HEK293 (cell line): Measurements from ENCODE around the gene ZCCHC7.

Experiments used
- CTCF ChIA-PET: fragments of 350-600 bp; formaldehyde crosslinking; extraction: SDS; loops from one replicate; lab custom pipeline; 2021; ENCODE audit warnings: antibody characterized with exemption; lab: Yijun Ruan, JAX
- POLR2A ChIA-PET: fragments of 300-600 bp; formaldehyde crosslinking; extraction: SDS; loops from one replicate; lab custom pipeline; 2020; ENCODE audit warnings: antibody characterized with exemption, inconsistent platforms; lab: Yijun Ruan, JAX
- H3K27ac ChIP-seq: fragments of 200-500 bp; sonication (Bioruptor generic); 2 replicates; pipeline ENCODE4 v1.5.1; 2014; ENCODE audit warnings: low read depth, low read length, control low read depth, inconsistent platforms; ENCODE audit errors: extremely low read depth
- H3K36me3 ChIP-seq, 2 experiments: fragments of 200-500 bp in 1 of 2; sonication (Bioruptor generic) in 1 of 2; 1 replicate in 1 of 2; 2 replicates in 1 of 2; pipeline ENCODE4 v1.5.1; 2014 to 2017; ENCODE audit warnings: inconsistent platforms in 2 of 2, low read length in 2 of 2; ENCODE audit not compliant: control insufficient read depth in 2 of 2, insufficient read depth in 1 of 2
- H3K4me1 ChIP-seq: fragments of 200-500 bp; sonication (Bioruptor generic); 2 replicates; pipeline ENCODE4 v1.5.1; 2014; ENCODE audit warnings: mild to moderate bottlenecking, low read length, inconsistent platforms; ENCODE audit not compliant: control insufficient read depth, insufficient read depth
- H3K4me3 ChIP-seq: 2 replicates; pipeline ENCODE4 v1.5.1; 2011; ENCODE audit warnings: low read depth, mild to moderate bottlenecking, control low read depth, low read length, moderate library complexity
- H3K9me3 ChIP-seq: fragments of 200-500 bp; sonication (Bioruptor generic); 2 replicates; pipeline ENCODE4 v1.5.1; 2014; ENCODE audit warnings: low read depth, low read length, inconsistent platforms; ENCODE audit not compliant: control insufficient read depth, insufficient read depth
- BCL6B ChIP-seq: fragments of 450-650 bp; formaldehyde crosslinking; IDR thresholded peaks from 2 replicates; pipeline ENCODE4 v1.5.1; 2017; ENCODE audit warnings: missing biosample characterization, missing genetic modification characterization
- GLI2 ChIP-seq: fragments of 450-650 bp; formaldehyde crosslinking; IDR thresholded peaks from 2 replicates; pipeline ENCODE4; 2017; ENCODE audit warnings: missing biosample characterization, missing genetic modification characterization, low read depth, borderline replicate concordance
- PRDM1 ChIP-seq: fragments of 450-650 bp; formaldehyde crosslinking; IDR thresholded peaks from 2 replicates; pipeline ENCODE4; 2016; ENCODE audit warnings: missing biosample characterization, missing genetic modification characterization
- SALL2 ChIP-seq: fragments of 450-650 bp; formaldehyde crosslinking; IDR thresholded peaks from 2 replicates; pipeline ENCODE4 v1.5.0; 2017; ENCODE audit warnings: missing biosample characterization, mild to moderate bottlenecking, missing genetic modification characterization, borderline replicate concordance
- TRIM28 ChIP-seq: IDR thresholded peaks from 2 replicates; pipeline ENCODE4 v1.6.1; 2011; ENCODE audit warnings: low read length, control low read depth, borderline replicate concordance
- TSHZ1 ChIP-seq: fragments of 450-650 bp; formaldehyde crosslinking; IDR thresholded peaks from 2 replicates; pipeline ENCODE4 v1.5.1; 2016; ENCODE audit warnings: missing biosample characterization, missing genetic modification characterization, borderline replicate concordance
- YY1 ChIP-seq: fragments of 450-650 bp; formaldehyde crosslinking; IDR thresholded peaks from 2 replicates; pipeline ENCODE4 v1.5.1; 2018; ENCODE audit warnings: missing biosample characterization, missing genetic modification characterization
- ZBTB1 ChIP-seq: fragments of 450-650 bp; formaldehyde crosslinking; IDR thresholded peaks from 2 replicates; pipeline ENCODE4 v1.5.1; 2016; ENCODE audit warnings: missing biosample characterization, missing genetic modification characterization
- ZNF324 ChIP-seq: fragments of 450-650 bp; formaldehyde crosslinking; IDR thresholded peaks from 2 replicates; pipeline ENCODE4 v1.5.1; 2016; ENCODE audit warnings: missing biosample characterization, missing genetic modification characterization
- ZNF394 ChIP-seq: fragments of 450-650 bp; formaldehyde crosslinking; IDR thresholded peaks from 2 replicates; pipeline ENCODE4 v1.5.1; 2016; ENCODE audit warnings: missing biosample characterization, missing genetic modification characterization, mild to moderate bottlenecking, moderate library complexity, borderline replicate concordance
- ZNF514 ChIP-seq: fragments of 450-650 bp; formaldehyde crosslinking; IDR thresholded peaks from 2 replicates; pipeline ENCODE4 v1.5.1; 2016; ENCODE audit warnings: missing biosample characterization, missing genetic modification characterization
- ZNF521 ChIP-seq: fragments of 450-650 bp; formaldehyde crosslinking; IDR thresholded peaks from 2 replicates; pipeline ENCODE4 v1.5.1; 2017; ENCODE audit warnings: missing biosample characterization, mild to moderate bottlenecking, missing genetic modification characterization
- ZNF560 ChIP-seq: fragments of 450-650 bp; formaldehyde crosslinking; IDR thresholded peaks from 2 replicates; pipeline ENCODE4 v1.5.1; 2017; ENCODE audit warnings: missing biosample characterization, missing genetic modification characterization, borderline replicate concordance
- ZNF677 ChIP-seq: fragments of 450-650 bp; IDR thresholded peaks from 2 replicates; pipeline ENCODE4 v1.5.0; 2018; ENCODE audit warnings: missing biosample characterization, mild to moderate bottlenecking, missing genetic modification characterization, moderate library complexity
- ZSCAN23 ChIP-seq: fragments of 450-650 bp; formaldehyde crosslinking; IDR thresholded peaks from 2 replicates; pipeline ENCODE4 v1.5.1; 2016; ENCODE audit warnings: missing biosample characterization, missing genetic modification characterization
- TF ChIP-seq, protein P1 (sequence below): fragments of 450-650 bp; IDR thresholded peaks from 2 replicates; pipeline ENCODE4 v1.5.1; 2018; ENCODE audit warnings: missing biosample characterization, missing genetic modification characterization

The ZCCHC7 gene

GRCh38 chr9:37248651-37249163, 128.3 kb downstream of the ZCCHC7 start (continued):
- TF ChIP-seq TSHZ1 (tag by site-specific recombination): no peak
- no peak for TF ChIP-seq YY1 (tag by site-specific recombination)
- no peak for TF ChIP-seq GLI2 (tag by site-specific recombination)
- TF ChIP-seq BCL6B: no peak
- TF ChIP-seq ZNF394 (tag by site-specific recombination): no peak
- no peak for TF ChIP-seq ZNF560 (tag by site-specific recombination)
- TF ChIP-seq SALL2 (tag by site-specific recombination): no peak
- TF ChIP-seq ZNF514: no peak
- TF ChIP-seq, protein P1, sequence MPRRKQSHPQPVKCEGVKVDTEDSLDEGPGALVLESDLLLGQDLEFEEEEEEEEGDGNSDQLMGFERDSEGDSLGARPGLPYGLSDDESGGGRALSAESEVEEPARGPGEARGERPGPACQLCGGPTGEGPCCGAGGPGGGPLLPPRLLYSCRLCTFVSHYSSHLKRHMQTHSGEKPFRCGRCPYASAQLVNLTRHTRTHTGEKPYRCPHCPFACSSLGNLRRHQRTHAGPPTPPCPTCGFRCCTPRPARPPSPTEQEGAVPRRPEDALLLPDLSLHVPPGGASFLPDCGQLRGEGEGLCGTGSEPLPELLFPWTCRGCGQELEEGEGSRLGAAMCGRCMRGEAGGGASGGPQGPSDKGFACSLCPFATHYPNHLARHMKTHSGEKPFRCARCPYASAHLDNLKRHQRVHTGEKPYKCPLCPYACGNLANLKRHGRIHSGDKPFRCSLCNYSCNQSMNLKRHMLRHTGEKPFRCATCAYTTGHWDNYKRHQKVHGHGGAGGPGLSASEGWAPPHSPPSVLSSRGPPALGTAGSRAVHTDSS (tag by site-specific recombination): no peak
- TF ChIP-seq ZNF521 (tag by site-specific recombination): no peak
- no peak for TF ChIP-seq ZBTB1 (tag by site-specific recombination)
- no peak for TF ChIP-seq TRIM28
- TF ChIP-seq ZNF324 (tag by site-specific recombination): no peak

GRCh38 chr9:37251452-37251851, 131.1 kb downstream of the ZCCHC7 start:
- Histone ChIP-seq H3K36me3 (no peaks in the 10 kb centered on the region), H3K9me3 (no peaks in the 10 kb centered on the region), H3K27ac (no peak overlapping the region), H3K4me3 (no peak overlapping the region), H3K4me1 (no peaks in the 10 kb centered on the region)
- POLR2A ChIA-PET: no interaction called here
- TF ChIP-seq PRDM1 (tag by site-specific recombination) (0 out of 2 replicates have a peak, but pooled peaks have one; percentile 26), ZNF677 (tag by site-specific recombination) (no peak)
- CTCF ChIA-PET: interaction anchor here (0.9 kb wide), 1 partner anchor 256 kb away, joined by 3 read pairs; no protein-coding TSS in a partner anchor

DNA sequence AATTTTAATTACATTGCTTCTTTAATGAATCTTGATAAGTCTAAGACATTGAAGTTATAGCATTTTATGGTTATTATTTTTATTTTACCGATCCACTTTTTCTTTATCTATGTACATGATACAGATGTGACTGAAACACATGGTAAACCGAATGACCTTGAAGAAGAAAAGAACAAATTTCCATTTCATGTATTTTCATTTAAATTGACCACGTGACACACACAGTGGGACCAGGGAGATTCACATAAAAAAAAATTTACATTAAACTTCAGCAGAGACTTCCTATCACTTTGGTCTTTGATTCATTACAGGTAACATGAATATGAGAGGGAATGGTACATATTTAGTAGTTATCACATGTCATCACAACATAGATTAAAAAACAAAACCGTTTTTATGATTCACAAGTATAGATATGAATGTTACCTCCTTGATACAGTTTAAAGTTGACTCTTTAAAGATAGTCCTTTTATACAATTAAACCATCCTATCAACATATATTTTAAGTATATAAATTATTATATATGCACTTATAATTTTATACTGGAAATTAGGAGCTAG, 133.1 kb downstream of the ZCCHC7 start:
- Histone ChIP-seq H3K36me3 (no peaks in the 10 kb centered on the region), H3K4me3 (no peak overlapping the region), H3K27ac (no peak overlapping the region), H3K4me1 (no peaks in the 10 kb centered on the region)
- POLR2A ChIA-PET: no interaction called here
- no peak for TF ChIP-seq ZSCAN23
- TF ChIP-seq, all 188 proteins: peak for 0
- no peaks in the 10 kb centered on the region for H3K9me3 ChIP-seq
- CTCF ChIA-PET: interaction anchor here (1.6 kb wide), 1 partner anchor 9 kb away, joined by 5 read pairs; no protein-coding TSS in a partner anchor
